BLaER1 (cell line): ENCODE results near the gene MSRB1.
"Not testable (repeated sequence)": the region's sequence is repeated elsewhere in the genome, so short reads cannot be mapped to it uniquely, and the experiment has no call there.

Source experiments
- H3K27ac ChIP-seq: shearing (Covaris generic); formaldehyde crosslinking; 2 replicates; pipeline ENCODE4 v1.8.1; 2022
- H3K27me3 ChIP-seq: shearing (Covaris generic); formaldehyde crosslinking; 2 replicates; pipeline ENCODE4 v1.8.1; 2022
- H3K36me3 ChIP-seq: shearing (Covaris generic); formaldehyde crosslinking; 2 replicates; pipeline ENCODE4 v1.8.1; 2022
- H3K4me1 ChIP-seq: shearing (Covaris generic); formaldehyde crosslinking; 2 replicates; pipeline ENCODE4 v1.8.1; 2022
- H3K4me2 ChIP-seq: shearing (Covaris generic); formaldehyde crosslinking; 2 replicates; pipeline ENCODE4 v1.8.1; 2022
- H3K4me3 ChIP-seq: shearing (Covaris generic); formaldehyde crosslinking; 2 replicates; pipeline ENCODE4 v1.8.1; 2022
- H3K9ac ChIP-seq: shearing (Covaris generic); formaldehyde crosslinking; 2 replicates; pipeline ENCODE4 v1.8.1; 2022
- H3K9me3 ChIP-seq: shearing (Covaris generic); formaldehyde crosslinking; 2 replicates; pipeline ENCODE4 v1.8.1; 2022
- H4K20me1 ChIP-seq: shearing (Covaris generic); formaldehyde crosslinking; 2 replicates; pipeline ENCODE4 v1.8.1; 2022
- Cebpa-rat ChIP-seq: shearing (Covaris generic); IDR thresholded peaks from 2 replicates; pipeline ENCODE4 v1.8.1; 2022

Gene MSRB1

DNA sequence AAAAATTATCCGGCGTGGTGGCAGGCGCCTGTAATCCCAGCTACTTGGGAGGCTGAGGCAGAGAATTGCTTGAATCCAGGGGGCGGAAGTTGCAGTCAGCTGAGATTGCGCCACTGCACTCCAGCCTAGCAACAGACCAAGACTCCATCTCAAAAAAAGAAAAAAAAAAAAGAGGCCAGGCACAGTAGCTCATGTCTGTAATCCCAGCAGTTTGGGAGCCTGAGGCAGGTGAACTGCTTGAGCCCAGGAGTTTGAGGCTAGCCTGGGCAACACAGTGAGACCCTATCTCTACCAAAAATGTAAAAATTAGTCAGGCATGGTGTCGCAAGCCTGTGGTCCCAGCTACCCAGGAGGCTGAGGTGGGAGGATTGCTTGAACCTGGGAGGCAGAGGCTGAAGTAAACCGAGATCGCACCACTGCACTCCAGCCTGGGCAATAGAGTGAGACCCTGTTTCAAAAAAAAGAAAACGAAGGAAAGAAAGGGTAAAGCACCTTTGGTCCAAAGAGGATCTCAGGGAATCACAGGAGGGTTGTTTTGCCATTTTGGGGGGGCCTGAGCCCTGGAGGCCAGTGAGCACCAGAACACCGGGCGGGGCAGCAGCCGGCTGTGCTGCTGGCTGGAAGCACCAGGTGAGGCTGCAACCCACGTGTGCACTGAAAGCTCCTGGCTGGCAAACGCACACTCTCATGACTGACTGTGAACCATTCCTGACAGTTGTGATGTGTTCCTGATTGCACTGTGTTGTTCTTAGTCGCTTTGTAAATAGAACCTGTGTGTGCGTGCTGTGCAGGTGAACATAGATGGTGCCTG lies 43.2 kb downstream of the MSRB1 start:
- Histone ChIP-seq H3K27ac (no peak overlapping the region), H3K9ac (no peak overlapping the region)
- no peak for TF ChIP-seq Cebpa-rat

DNA sequence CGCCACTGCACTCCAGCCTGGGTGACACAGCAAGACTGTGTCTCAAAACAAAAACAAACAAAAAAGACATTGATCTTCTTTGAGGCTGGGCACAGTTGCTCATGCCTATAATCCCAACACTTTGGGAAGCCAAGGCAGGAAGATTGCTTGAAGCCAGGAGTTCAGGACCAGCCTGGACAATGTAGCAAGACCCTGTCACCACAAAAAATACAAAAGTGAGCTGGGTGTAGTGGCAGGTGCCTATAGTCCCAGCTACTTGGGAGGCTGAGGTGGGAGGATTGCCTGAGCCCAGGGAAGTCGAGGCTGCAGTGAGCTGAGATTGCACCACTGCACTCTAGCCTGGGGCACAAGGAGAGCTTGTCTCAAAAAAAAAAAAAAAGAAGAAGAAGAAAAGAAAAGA lies 45.3 kb downstream of the MSRB1 start:
- H3K9ac ChIP-seq, H3K36me3 ChIP-seq, H4K20me1 ChIP-seq, H3K27me3 ChIP-seq, H3K9me3 ChIP-seq, H3K27ac ChIP-seq, H3K4me3 ChIP-seq, H3K4me2 ChIP-seq: not testable (repeated sequence)
- peaks cover 11% of the 10 kb centered on the region for H3K4me1 ChIP-seq

More for the DNA sequence above, 43.2 kb downstream of the MSRB1 start:
- Histone ChIP-seq H4K20me1 (no peaks in the 10 kb centered on the region), H3K4me1 (peaks cover 14% of the 10 kb centered on the region), H3K27me3 (peaks cover 6% of the 10 kb centered on the region; the same call in 1 of the 2 replicates), H3K36me3 (no peaks in the 10 kb centered on the region), H3K9me3 (no peaks in the 10 kb centered on the region), H3K4me3 (no peak overlapping the region), H3K4me2 (no peak overlapping the region)

DNA sequence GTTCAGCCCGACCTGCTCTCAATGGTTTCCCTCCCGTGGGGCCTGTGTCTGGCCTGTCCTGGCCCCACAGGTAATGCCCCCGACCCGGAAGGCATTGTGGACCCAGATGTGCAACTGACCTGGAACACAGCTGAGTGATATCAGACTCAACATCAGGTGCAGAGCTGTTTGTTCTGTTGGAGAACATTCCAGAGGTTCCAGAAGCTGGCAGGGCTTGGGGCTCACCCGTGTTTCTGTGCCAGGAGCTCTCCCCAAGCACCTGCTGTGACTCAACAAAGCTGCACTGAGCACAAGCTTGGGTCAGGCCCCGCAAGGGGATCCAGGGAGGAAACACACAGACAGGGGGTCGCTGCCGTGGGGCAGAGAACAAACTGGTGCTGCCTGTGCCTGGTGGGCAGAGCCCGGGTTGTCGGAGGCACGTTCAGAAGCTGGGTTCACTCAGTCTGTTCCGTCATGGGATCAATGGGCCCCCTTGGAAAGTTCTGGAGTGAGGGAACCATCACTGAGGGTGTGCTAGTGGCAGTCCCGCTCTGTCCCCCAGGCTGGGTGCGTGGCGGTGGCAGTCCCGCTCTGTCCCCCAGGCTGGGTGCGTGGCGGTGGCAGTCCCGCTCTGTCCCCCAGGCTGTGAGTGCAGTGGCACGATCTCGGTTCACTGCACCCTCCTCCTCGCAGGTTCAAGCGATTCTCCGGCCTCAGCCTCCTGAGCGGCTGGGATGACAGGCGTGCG lies 46.9 kb downstream of the MSRB1 start:
- Histone ChIP-seq H3K9ac (no peak overlapping the region), H3K27ac (no peak overlapping the region), H3K36me3 (no peaks in the 10 kb centered on the region), H3K4me1 (peaks cover 11% of the 10 kb centered on the region), H4K20me1 (no peaks in the 10 kb centered on the region), H3K9me3 (no peaks in the 10 kb centered on the region), H3K4me2 (no peak overlapping the region), H3K4me3 (no peak overlapping the region), H3K27me3 (peaks cover 6% of the 10 kb centered on the region; the same call in 1 of the 2 replicates)
- TF ChIP-seq Cebpa-rat: no peak

DNA sequence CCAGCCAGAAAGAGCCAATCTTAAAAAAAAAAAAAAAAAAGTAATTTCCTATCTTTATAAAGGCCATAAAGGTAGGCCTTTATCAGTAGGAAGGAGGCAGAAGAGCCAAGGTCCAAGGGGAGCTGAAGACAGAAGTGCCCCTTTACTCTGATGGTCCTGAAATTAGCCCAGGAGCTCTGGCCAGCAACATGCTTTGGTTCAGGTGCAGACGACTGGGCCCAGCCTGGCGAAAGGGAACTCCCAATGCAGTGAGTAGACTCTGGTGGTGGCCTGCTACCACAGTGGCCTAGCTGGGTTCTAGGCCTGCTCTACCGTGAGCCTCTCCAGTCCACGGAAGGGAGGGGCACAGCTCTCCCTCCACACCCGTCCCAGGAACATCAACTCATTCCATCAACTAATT lies 47.9 kb downstream of the MSRB1 start:
- Histone ChIP-seq H4K20me1 (no peaks in the 10 kb centered on the region), H3K4me1 (peaks cover 11% of the 10 kb centered on the region), H3K9ac (no peak overlapping the region), H3K36me3 (no peaks in the 10 kb centered on the region), H3K4me3 (no peak overlapping the region), H3K27me3 (peaks cover 2% of the 10 kb centered on the region; the same call in 1 of the 2 replicates), H3K27ac (no peak overlapping the region), H3K9me3 (no peaks in the 10 kb centered on the region), H3K4me2 (no peak overlapping the region)
- TF ChIP-seq Cebpa-rat: no peak

DNA sequence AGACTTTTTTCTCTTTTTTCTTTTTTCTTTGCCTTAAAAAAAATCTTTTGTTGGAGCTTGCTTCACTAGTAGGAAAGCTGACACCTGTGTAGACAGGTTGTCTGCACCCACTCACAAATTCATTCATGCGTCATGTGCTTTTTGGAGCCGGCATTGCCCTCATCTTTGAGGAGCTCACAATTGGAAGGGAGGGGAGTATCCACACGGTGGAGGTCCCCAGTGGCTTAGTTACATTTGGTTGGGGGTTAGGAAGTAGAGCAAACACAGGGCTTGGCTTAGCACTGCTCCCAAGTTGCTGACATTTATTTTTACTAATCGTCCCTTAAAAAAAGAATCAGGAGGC lies 52.3 kb downstream of the MSRB1 start:
- Histone ChIP-seq H3K36me3 (no peaks in the 10 kb centered on the region), H3K4me2 (no peak overlapping the region), H3K9ac (no peak overlapping the region), H3K4me1 (peaks cover 11% of the 10 kb centered on the region), H3K9me3 (no peaks in the 10 kb centered on the region), H3K27me3 (no peaks in the 10 kb centered on the region), H3K27ac (no peak overlapping the region), H4K20me1 (no peaks in the 10 kb centered on the region), H3K4me3 (no peak overlapping the region)
- no peak for TF ChIP-seq Cebpa-rat

DNA sequence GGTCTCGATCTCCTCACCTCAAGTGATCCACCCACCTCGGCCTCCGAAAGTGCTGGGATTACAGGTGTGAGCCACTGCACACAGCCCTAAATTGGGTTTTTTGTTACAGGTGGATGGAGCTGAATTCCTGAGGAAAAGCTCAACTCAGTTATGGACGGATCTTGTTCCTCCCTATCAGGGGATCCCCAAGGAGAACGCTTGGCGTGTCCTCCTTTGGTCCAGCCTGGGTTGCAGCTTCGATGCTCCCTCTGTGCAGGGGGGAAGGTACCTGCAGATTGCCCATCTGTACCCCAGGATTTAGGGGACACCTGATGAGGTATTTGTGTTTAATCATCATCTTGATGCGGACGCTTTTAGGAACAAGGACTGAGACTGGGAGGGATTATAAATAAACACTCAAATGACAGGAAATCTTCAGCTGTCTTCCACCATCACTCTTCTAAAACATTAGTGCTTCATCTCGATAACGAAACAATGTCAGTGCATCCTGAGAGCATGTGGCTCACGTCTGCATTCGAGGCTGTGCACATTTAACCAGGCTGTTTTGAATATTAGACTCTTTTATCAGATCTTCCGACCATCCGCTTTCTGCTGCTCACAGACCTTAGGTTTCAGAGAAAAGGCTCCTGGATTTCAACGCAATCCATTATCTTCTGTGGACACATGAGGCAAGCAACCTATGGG lies 52.8 kb downstream of the MSRB1 start:
- no peaks in the 10 kb centered on the region for H4K20me1 ChIP-seq
- H3K9me3 ChIP-seq: no peaks in the 10 kb centered on the region
- H3K4me3 ChIP-seq: no peak overlapping the region
- no peak overlapping the region for H3K27ac ChIP-seq
- TF ChIP-seq Cebpa-rat: no peak
- H3K4me1 ChIP-seq: peaks cover 11% of the 10 kb centered on the region
- H3K36me3 ChIP-seq: no peaks in the 10 kb centered on the region
- no peak overlapping the region for H3K9ac ChIP-seq
- H3K27me3 ChIP-seq: no peaks in the 10 kb centered on the region
- no peak overlapping the region for H3K4me2 ChIP-seq
